Breast epithelium (tissue), 3 donors: Measurements from ENCODE around the gene MEOX2.

Experiments used
- CTCF ChIP-seq, 3 donors: fragments of 450-650 bp; IDR thresholded peaks; one replicate each; pipeline ENCODE4 v1.5.1; 2016 to 2017; ENCODE audit warnings: antibody characterized with exemption in 3 of 3, mild to moderate bottlenecking in 3 of 3, moderate library complexity in 3 of 3
- POLR2A ChIP-seq: fragments of 450-650 bp; IDR thresholded peaks from one replicate; pipeline ENCODE4 v1.6.1; 2016; ENCODE audit warnings: antibody characterized with exemption, mild to moderate bottlenecking, moderate library complexity
- POLR2AphosphoS5 ChIP-seq, 3 donors: sonication (generic); formaldehyde crosslinking; IDR thresholded peaks; one replicate each; pipeline ENCODE4 v1.6.1; 2017; ENCODE audit warnings: antibody characterized with exemption in 3 of 3

- TF ChIP-seq POLR2A = no peak
- TF ChIP-seq CTCF (IDR thresholded peaks at IDR 0.05) = no peak
- TF ChIP-seq POLR2AphosphoS5 (IDR thresholded peaks at IDR 0.05) = no peak
Observed at GRCh38 chr7:15567036-15567435, 119.4 kb downstream of the MEOX2 start.
